Measurements from ENCODE around the gene RPS19BP1.
A peak's percentile ranks its signal among the peaks of the same experiment; 100 is the strongest.

RPS19BP1 gene

GRCh38 chr22:39553429-39553828 is 20.9 kb upstream of the RPS19BP1 start:
- no peak overlapping the region for H3K27ac ChIP-seq (ENCODE audit: low read length, poor library complexity, severe bottlenecking)
- H3K4me1 ChIP-seq (ENCODE audit: control insufficient read depth, insufficient read depth, low read depth, low read length) = peaks cover 10% of the 10 kb centered on the region
- H3K4me3 ChIP-seq (ENCODE audit: insufficient read depth in 1 of 2, low read depth in 1 of 2, low read length in 2 of 2) = no peak overlapping the region
- no peak overlapping the region for H4K91ac ChIP-seq (ENCODE audit: low read length)
- no peak overlapping the region for H2BK5ac ChIP-seq (ENCODE audit: low read depth, low read length, poor library complexity, severe bottlenecking)
- H2AK5ac ChIP-seq (ENCODE audit: low read length, severe bottlenecking) = no peak overlapping the region
- peaks cover 75 to 77% of the 10 kb centered on the region in 2 experiments for H3K27me3 ChIP-seq (ENCODE audit: control insufficient read depth in 1 of 2, insufficient read depth in 1 of 2, low read length in 2 of 2)
- no peak overlapping the region for H3K4me2 ChIP-seq (ENCODE audit: low read length, poor library complexity, severe bottlenecking)
- H3K9me3 ChIP-seq (ENCODE audit: control insufficient read depth, low read length) = no peaks in the 10 kb centered on the region
- H2BK12ac ChIP-seq (ENCODE audit: low read length in 2 of 2) = no peak overlapping the region
- no peak overlapping the region for H2AFZ ChIP-seq (ENCODE audit: low read depth, low read length)
- no peak overlapping the region for H3K14ac ChIP-seq (ENCODE audit: low read length in 2 of 2)
- no peaks in the 10 kb centered on the region for H3K36me3 ChIP-seq (ENCODE audit: control insufficient read depth in 1 of 2, insufficient read depth in 2 of 2, low read depth in 1 of 2, low read length in 2 of 2)
- H3K9ac ChIP-seq (ENCODE audit: low read length) = no peak overlapping the region
- H3K4ac ChIP-seq (ENCODE audit: low read depth in 1 of 2, low read length in 2 of 2) = no peak overlapping the region
- no peak overlapping the region for H3K18ac ChIP-seq (ENCODE audit: low read depth in 1 of 2, low read length in 2 of 2)
- H3K79me1 ChIP-seq (replicated peaks; ENCODE audit: low read length, poor library complexity, severe bottlenecking) = no peaks in the 10 kb centered on the region
- no peak overlapping the region for H3K23ac ChIP-seq (ENCODE audit: low read length in 2 of 2)
- DNase-seq = no peak
- no peak overlapping the region for H2BK120ac ChIP-seq (ENCODE audit: low read depth, low read length)
- 75% methylated on average over 3 of the region's 3 CpGs for WGBS
- no peak overlapping the region for H2BK15ac ChIP-seq (ENCODE audit: low read depth, poor library complexity, severe bottlenecking)
- H4K8ac ChIP-seq (ENCODE audit: low read length) = no peak overlapping the region

GRCh38 chr22:39547587-39547947 is 15.0 kb upstream of the RPS19BP1 start:
- H4K91ac ChIP-seq (ENCODE audit: low read length) = no peak overlapping the region
- no peak overlapping the region for H2AFZ ChIP-seq (ENCODE audit: low read depth, low read length)
- H3K9ac ChIP-seq (ENCODE audit: low read length) = no peak overlapping the region
- no peak overlapping the region for H3K18ac ChIP-seq (ENCODE audit: low read depth in 1 of 2, low read length in 2 of 2)
- no peak overlapping the region for H2BK15ac ChIP-seq (ENCODE audit: low read depth, poor library complexity, severe bottlenecking)
- no peaks in the 10 kb centered on the region for H3K9me3 ChIP-seq (ENCODE audit: control insufficient read depth, low read length)
- H3K4ac ChIP-seq (ENCODE audit: low read depth in 1 of 2, low read length in 2 of 2) = no peak overlapping the region
- H2BK12ac ChIP-seq (ENCODE audit: low read length in 2 of 2) = no peak overlapping the region
- no peak overlapping the region for H2BK120ac ChIP-seq (ENCODE audit: low read depth, low read length)
- no peaks in the 10 kb centered on the region for H3K79me1 ChIP-seq (replicated peaks; ENCODE audit: low read length, poor library complexity, severe bottlenecking)
- H2AK5ac ChIP-seq (ENCODE audit: low read length, severe bottlenecking) = no peak overlapping the region
- H3K36me3 ChIP-seq (ENCODE audit: control insufficient read depth in 1 of 2, insufficient read depth in 2 of 2, low read depth in 1 of 2, low read length in 2 of 2) = no peaks in the 10 kb centered on the region
- no peak overlapping the region for H3K23ac ChIP-seq (ENCODE audit: low read length in 2 of 2)
- DNase-seq = no peak
- no peak overlapping the region for H3K4me2 ChIP-seq (ENCODE audit: low read length, poor library complexity, severe bottlenecking)
- 39% methylated on average over 2 of the region's 2 CpGs for WGBS
- peaks cover 9% of the 10 kb centered on the region for H3K4me1 ChIP-seq (ENCODE audit: control insufficient read depth, insufficient read depth, low read depth, low read length)
- H3K27me3 ChIP-seq (ENCODE audit: control insufficient read depth in 1 of 2, insufficient read depth in 1 of 2, low read length in 2 of 2) = peaks cover 56 to 75% of the 10 kb centered on the region in 2 experiments
- H2BK5ac ChIP-seq (ENCODE audit: low read depth, low read length, poor library complexity, severe bottlenecking) = no peak overlapping the region
- no peak overlapping the region for H3K14ac ChIP-seq (ENCODE audit: low read length in 2 of 2)
- H3K27ac ChIP-seq (ENCODE audit: low read length, poor library complexity, severe bottlenecking) = no peak overlapping the region
- no peak overlapping the region for H3K4me3 ChIP-seq (ENCODE audit: insufficient read depth in 1 of 2, low read depth in 1 of 2, low read length in 2 of 2)
- no peak overlapping the region for H4K8ac ChIP-seq (ENCODE audit: low read length)

- Histone ChIP-seq H3K4ac (ENCODE audit: low read depth in 1 of 2, low read length in 2 of 2) (no peak overlapping the region), H4K91ac (ENCODE audit: low read length) (no peak overlapping the region), H3K23ac (ENCODE audit: low read length in 2 of 2) (no peak overlapping the region), H3K18ac (ENCODE audit: low read depth in 1 of 2, low read length in 2 of 2) (no peak overlapping the region), H2BK120ac (ENCODE audit: low read depth, low read length) (no peak overlapping the region), H3K4me2 (ENCODE audit: low read length, poor library complexity, severe bottlenecking) (no peak overlapping the region), H3K4me1 (ENCODE audit: control insufficient read depth, insufficient read depth, low read depth, low read length) (peaks cover 9% of the 10 kb centered on the region), H2BK5ac (ENCODE audit: low read depth, low read length, poor library complexity, severe bottlenecking) (no peak overlapping the region), H2BK15ac (ENCODE audit: low read depth, poor library complexity, severe bottlenecking) (no peak overlapping the region), H3K9ac (ENCODE audit: low read length) (no peak overlapping the region), H3K14ac (ENCODE audit: low read length in 2 of 2) (no peak overlapping the region), H3K36me3 (ENCODE audit: control insufficient read depth in 1 of 2, insufficient read depth in 2 of 2, low read depth in 1 of 2, low read length in 2 of 2) (no peaks in the 10 kb centered on the region), H2BK12ac (ENCODE audit: low read length in 2 of 2) (no peak overlapping the region), H3K79me1 (replicated peaks; ENCODE audit: low read length, poor library complexity, severe bottlenecking) (no peaks in the 10 kb centered on the region), H2AFZ (ENCODE audit: low read depth, low read length) (no peak overlapping the region), H2AK5ac (ENCODE audit: low read length, severe bottlenecking) (no peak overlapping the region), H3K4me3 (ENCODE audit: insufficient read depth in 1 of 2, low read depth in 1 of 2, low read length in 2 of 2) (no peak overlapping the region), H4K8ac (ENCODE audit: low read length) (no peak overlapping the region), H3K27me3 (ENCODE audit: control insufficient read depth in 1 of 2, insufficient read depth in 1 of 2, low read length in 2 of 2) (peaks cover 56 to 74% of the 10 kb centered on the region in 2 experiments), H3K9me3 (ENCODE audit: control insufficient read depth, low read length) (no peaks in the 10 kb centered on the region), H3K27ac (ENCODE audit: low read length, poor library complexity, severe bottlenecking) (no peak overlapping the region)
- WGBS = 50% methylated on average over 4 of the region's 5 CpGs
- peak; percentile 53 for DNase-seq
Observed at GRCh38 chr22:39546889-39547586, 14.5 kb upstream of the RPS19BP1 start.

- Histone ChIP-seq H3K27ac (ENCODE audit: low read length, poor library complexity, severe bottlenecking) (no peak overlapping the region), H3K79me1 (replicated peaks; ENCODE audit: low read length, poor library complexity, severe bottlenecking) (no peaks in the 10 kb centered on the region), H3K14ac (ENCODE audit: low read length in 2 of 2) (no peak overlapping the region), H2BK12ac (ENCODE audit: low read length in 2 of 2) (no peak overlapping the region), H2AK5ac (ENCODE audit: low read length, severe bottlenecking) (no peak overlapping the region), H4K8ac (ENCODE audit: low read length) (no peak overlapping the region), H3K4me1 (ENCODE audit: control insufficient read depth, insufficient read depth, low read depth, low read length) (peaks cover 9% of the 10 kb centered on the region), H3K4ac (ENCODE audit: low read depth in 1 of 2, low read length in 2 of 2) (no peak overlapping the region), H3K18ac (ENCODE audit: low read depth in 1 of 2, low read length in 2 of 2) (no peak overlapping the region), H3K27me3 (ENCODE audit: control insufficient read depth in 1 of 2, insufficient read depth in 1 of 2, low read length in 2 of 2) (peaks cover 54 to 73% of the 10 kb centered on the region in 2 experiments), H3K9me3 (ENCODE audit: control insufficient read depth, low read length) (no peaks in the 10 kb centered on the region), H3K23ac (ENCODE audit: low read length in 2 of 2) (no peak overlapping the region), H2BK15ac (ENCODE audit: low read depth, poor library complexity, severe bottlenecking) (peak overlapping the region; percentile 4), H2BK5ac (ENCODE audit: low read depth, low read length, poor library complexity, severe bottlenecking) (no peak overlapping the region), H2BK120ac (ENCODE audit: low read depth, low read length) (no peak overlapping the region), H2AFZ (ENCODE audit: low read depth, low read length) (no peak overlapping the region), H3K9ac (ENCODE audit: low read length) (no peak overlapping the region), H3K36me3 (ENCODE audit: control insufficient read depth in 1 of 2, insufficient read depth in 2 of 2, low read depth in 1 of 2, low read length in 2 of 2) (no peaks in the 10 kb centered on the region), H4K91ac (ENCODE audit: low read length) (no peak overlapping the region), H3K4me2 (ENCODE audit: low read length, poor library complexity, severe bottlenecking) (no peak overlapping the region), H3K4me3 (ENCODE audit: insufficient read depth in 1 of 2, low read depth in 1 of 2, low read length in 2 of 2) (no peak overlapping the region)
- 40% methylated on average over 34 of the region's 39 CpGs for WGBS
- DNase-seq = peak; percentile 54
Observed at GRCh38 chr22:39545386-39546365, 13.1 kb upstream of the RPS19BP1 start.

Measured in mesenchymal stem cell (in vitro differentiated cells and primary cell).